ENCODE data around the gene ANGPT4.

- no peak for TF ChIP-seq CTCF (IDR thresholded peaks at IDR 0.05; ENCODE audit: low read depth, low read length)
- no peak for TF ChIP-seq POLR2A (IDR thresholded peaks at IDR 0.05; ENCODE audit: extremely low read depth, insufficient read length)
These were observed 81.9 kb downstream of the ANGPT4 start for GRCh38 chr20:834151-834746.
